K562 (cell line): ENCODE results near the gene ADAM33. TPM values are rescaled to one million over a fixed set of nuclear protein-coding genes. Genes with fewer than 3 reads are reported as not detected.

Experiments used
- ATAC-seq: fragments of 200-7000 bp; cut with Tn5 transposase; 3 replicates; pipeline ENCODE4 v1.9.1; 2020; ENCODE audit warnings: moderate library complexity
- BruUV-seq: library from RNA; stranded (reverse); fragments of 400-500 nt; replicated peaks from 2 replicates; lab custom pipeline; 2021; lab: Mats Ljungman, UMichigan
- CTCF ChIA-PET: fragments of 300-600 bp; formaldehyde crosslinking; extraction: SDS; loops from one replicate; lab custom pipeline; 2021; ENCODE audit warnings: low intra/inter-chr PET ratio; lab: Yijun Ruan, JAX
- POLR2A ChIA-PET: fragments of 300-600, 350-650 bp; sonication (Branson Sonifier 250); formaldehyde crosslinking; extraction: SDS; loops from one replicate; lab custom pipeline; 2021; ENCODE audit warnings: antibody characterized with exemption, inconsistent platforms; lab: Yijun Ruan, JAX
- DNase-seq, 4 experiments: peaks; one replicate each; pipeline versions ENCODE4 v3.0.0 to v3.0.0-alpha.2; 2011 to 2018; ENCODE audit warnings: low spot score in 3 of 4, mixed read lengths in 3 of 4; ENCODE audit errors: extremely low read depth in 1 of 4
- FAIRE-seq: peaks from 2 replicates; lab custom pipeline; 2011; peaks lifted over from hg19 to GRCh38; lab: Jason Lieb, UNC
- H2AFZ ChIP-seq: 2 replicates; pipeline ENCODE4 v1.6.0; 2011; ENCODE audit warnings: low read depth, low read length, control low read depth, inconsistent platforms
- H3K27ac ChIP-seq: fragments of 200-600 bp; 3 replicates; pipeline ENCODE4 v1.8.0; 2011; ENCODE audit warnings: low read depth, mild to moderate bottlenecking, control low read depth, inconsistent platforms, low read length, moderate library complexity, mixed read lengths; ENCODE audit errors: extremely low read depth
- H3K27me3 ChIP-seq, 2 experiments: fragments of 300-600 bp in 1 of 2; 2 replicates in 1 of 2; 3 replicates in 1 of 2; pipeline versions ENCODE4 v1.6.0 to v1.8.0; 2011; ENCODE audit warnings: inconsistent platforms in 2 of 2, low read length in 2 of 2, mild to moderate bottlenecking in 1 of 2, mixed read lengths in 1 of 2, moderate library complexity in 1 of 2; ENCODE audit not compliant: control insufficient read depth in 2 of 2, insufficient read depth in 2 of 2
- H3K36me3 ChIP-seq: fragments of 300-600 bp; 3 replicates; pipeline ENCODE4 v1.8.0; 2011; ENCODE audit warnings: mild to moderate bottlenecking, low read length, inconsistent platforms; ENCODE audit not compliant: control insufficient read depth, insufficient read depth
- H3K4me1 ChIP-seq, 2 experiments: fragments of 200-600 bp in 1 of 2; replicated peaks in 1 of 2; 2 replicates in 1 of 2; 3 replicates in 1 of 2; pipeline versions ENCODE4 v1.5.1 to v1.8.0; 2011; ENCODE audit warnings: inconsistent platforms in 2 of 2, low read length in 2 of 2, mild to moderate bottlenecking in 1 of 2, mixed read lengths in 1 of 2, moderate library complexity in 1 of 2; ENCODE audit not compliant: control insufficient read depth in 2 of 2, insufficient read depth in 2 of 2
- H3K4me2 ChIP-seq: 2 replicates; pipeline ENCODE4 v1.6.1; 2011; ENCODE audit warnings: low read length, control low read depth, inconsistent platforms, mixed read lengths; ENCODE audit not compliant: insufficient read depth
- H3K4me3 ChIP-seq: fragments of 200-600 bp; sonication (generic), shearing (Covaris generic); 2 replicates; pipeline ENCODE4 v1.5.1; 2016; ENCODE audit warnings: control low read depth, inconsistent platforms
- H3K79me2 ChIP-seq: fragments of 200-600 bp; 3 replicates; pipeline ENCODE4 v1.8.0; 2011; ENCODE audit warnings: low read length, inconsistent platforms; ENCODE audit not compliant: control insufficient read depth, insufficient read depth
- H3K9ac ChIP-seq, 2 experiments: 2 replicates each; pipeline versions ENCODE4 v1.6.0 to v1.6.1; 2011; ENCODE audit warnings: low read depth in 2 of 2, low read length in 2 of 2, control low read depth in 1 of 2, inconsistent platforms in 1 of 2, mild to moderate bottlenecking in 1 of 2, mixed read lengths in 1 of 2; ENCODE audit not compliant: insufficient read depth in 1 of 2
- H3K9me1 ChIP-seq: one replicate; pipeline ENCODE4 v1.6.0; 2011; ENCODE audit warnings: inconsistent platforms, mild to moderate bottlenecking, low read length, moderate library complexity; ENCODE audit not compliant: control insufficient read depth, insufficient read depth
- H3K9me3 ChIP-seq: replicated peaks from 2 replicates; pipeline ENCODE4 v1.5.1; 2011; ENCODE audit warnings: low read depth, low read length, inconsistent platforms; ENCODE audit not compliant: control insufficient read depth, insufficient read depth
- H4K20me1 ChIP-seq: replicated peaks from 2 replicates; pipeline ENCODE4 v1.6.1; 2011; ENCODE audit warnings: low read length, inconsistent platforms, mixed read lengths; ENCODE audit not compliant: control insufficient read depth, insufficient read depth
- CBX1 ChIP-seq: sonication (generic); IDR thresholded peaks from 2 replicates; pipeline ENCODE4 v1.6.1; 2016; ENCODE audit warnings: antibody characterized with exemption, low read depth, mild to moderate bottlenecking
- CREB3 ChIP-seq: fragments of 450-650 bp; conservative IDR thresholded peaks from 2 replicates; pipeline ENCODE4 v1.6.1; 2016; ENCODE audit warnings: missing genetic modification characterization, low read depth, mild to moderate bottlenecking, missing compliant biosample characterization, moderate library complexity
- FUS ChIP-seq: fragments of 200-400 bp; formaldehyde crosslinking; optimal IDR thresholded peaks from 2 replicates; pipeline ENCODE3; 2017; ENCODE audit warnings: low read depth, low read length
- HMBOX1 ChIP-seq: sonication (generic); IDR thresholded peaks from 2 replicates; pipeline ENCODE4 v1.6.1; 2016
- MAZ ChIP-seq, 2 experiments: fragments of 450-650 bp in 1 of 2; sonication (generic) in 1 of 2; formaldehyde crosslinking; IDR thresholded peaks in 1 of 2; conservative IDR thresholded peaks in 1 of 2; 2 replicates each; pipeline versions ENCODE4 v1.4.0 to v1.5.0; 2020; ENCODE audit warnings: mild to moderate bottlenecking in 1 of 2, missing genetic modification reagents in 1 of 2
- NRF1 ChIP-seq, 2 experiments: fragments of 450-650 bp; IDR thresholded peaks in 1 of 2; conservative IDR thresholded peaks in 1 of 2; 2 replicates each; pipeline ENCODE4 v1.6.1; 2014; ENCODE audit warnings: mild to moderate bottlenecking in 2 of 2
- PHB ChIP-seq: fragments of 250-450 bp; sonication (Bioruptor Pico); IDR thresholded peaks from 2 replicates; pipeline ENCODE4 v1.5.0; 2021
- ZEB2 ChIP-seq: fragments of 450-650 bp; IDR thresholded peaks from 2 replicates; pipeline ENCODE4 v1.6.1; 2016
- ZKSCAN8 ChIP-seq: fragments of 200-800 bp; sonication (Bioruptor generic); IDR thresholded peaks from 2 replicates; pipeline ENCODE4 v1.6.1; 2016; ENCODE audit warnings: missing genetic modification characterization, missing compliant biosample characterization
- ZNF354B ChIP-seq: fragments of 250-450 bp; sonication (Bioruptor Pico); IDR thresholded peaks from 2 replicates; pipeline ENCODE4 v1.4.0; 2020
- ZNF395 ChIP-seq: fragments of 200-800 bp; sonication (Bioruptor generic); IDR thresholded peaks from 2 replicates; pipeline ENCODE4 v1.6.1; 2017; ENCODE audit warnings: missing genetic modification characterization, missing compliant biosample characterization
- ZNF609 ChIP-seq: sonication (generic); formaldehyde crosslinking; IDR thresholded peaks from 2 replicates; pipeline ENCODE4 v1.8.1; 2023; ENCODE audit warnings: missing genetic modification reagents, mild to moderate bottlenecking, borderline replicate concordance
- WGBS: fragments of 100-300 bp; shearing (Covaris generic); methylation state at CpG from one replicate; pipeline ENCODE4 v1.1.6; 2016; ENCODE audit warnings: low coverage, mixed read lengths; ENCODE audit not compliant: insufficient coverage; ENCODE audit errors: missing lambda C conversion rate; 5-methylcytosine and 5-hydroxymethylcytosine counted together
- in situ Hi-C: fragments of 300-500 bp; cut with MboI; formaldehyde crosslinking; loops from 4 replicates; pipeline ENCODE4 v1.15.0; 2018; ENCODE audit warnings: inconsistent platforms, mixed read lengths
- intact Hi-C: fragments of 100-400 bp; cut with micrococcal nuclease; formaldehyde crosslinking; loops from 2 replicates; pipeline ENCODE4 v1.14.2; 2022
- polyA plus RNA-seq, 8 experiments: library from polyadenylated mRNA; depleted of rRNA in 4 of 8; stranded (reverse) in 5 of 8; unstranded in 3 of 8; fragments of >200 nt; fragmentation: Nextera tagmentation in 2 of 8; fragmentation: Illumina TruSeq in 1 of 8; extraction: Ambion mirVana in 2 of 8; extraction: Trizol in 1 of 8; gene quantifications; 2 replicates each; pipeline versions ENCODE4 v1.2.1 to v1.2.3, GENCODE V29; 2011 to 2014; ENCODE audit warnings: inconsistent platforms in 1 of 8, missing spikeins in 1 of 8
- total RNA-seq, 7 experiments: library from RNA; depleted of rRNA in 6 of 7; stranded (reverse); fragments of >200 nt in 6 of 7; fragmentation: Illumina TruSeq in 2 of 7; extraction: Trizol in 2 of 7; gene quantifications; 2 replicates each; pipeline versions ENCODE4 v1.2.1 to v1.2.3, GENCODE V29; 2011 to 2021; ENCODE audit warnings: low replicate concordance in 1 of 7

ADAM33 gene
- total and polyA plus RNA-seq, 9 of the 15 experiments (the other 6 are each of a cell fraction or from before 2014, with no cell fraction given): not detected

GRCh38 chr20:3633913-3634478 lies 47.8 kb downstream of the ADAM33 start:
- POLR2A ChIA-PET: interaction anchor here (0.6 kb wide), 1 partner anchor 46 kb away, joined by 3 read pairs; no protein-coding TSS in a partner anchor
- Histone ChIP-seq H3K9ac (no peak overlapping the region), H4K20me1 (no peaks in the 10 kb centered on the region), H2AFZ (no peak overlapping the region), H3K79me2 (no peaks in the 10 kb centered on the region), H3K9me1 (no peaks in the 10 kb centered on the region), H3K27me3 (no peaks in the 10 kb centered on the region), H3K27ac (no peak overlapping the region), H3K9me3 (no peaks in the 10 kb centered on the region), H3K4me3 (no peak overlapping the region), H3K36me3 (no peaks in the 10 kb centered on the region), H3K4me1 (no peaks in the 10 kb centered on the region), H3K4me2 (no peak overlapping the region)
- FAIRE-seq (no peak), ATAC-seq (no peak), DNase-seq (no peak)
- intact Hi-C loops (no loop called here), in situ Hi-C loops (no loop called here)
- 48% methylated on average over 6 of the region's 6 CpGs for WGBS
- CTCF ChIA-PET: no interaction called here
- no TSS peak for BruUV-seq
- no peak for TF ChIP-seq NRF1 (conservative IDR thresholded peaks at IDR 0.05 in 1 of 2, IDR thresholded peaks at IDR 0.05 in 1 of 2)
- TF ChIP-seq ZNF609 (CRISPR knock-in tag): no peak
- no peak for TF ChIP-seq CREB3 (tag)
- no peak for TF ChIP-seq FUS
- no peak for TF ChIP-seq CBX1
- TF ChIP-seq HMBOX1: no peak
- TF ChIP-seq PHB (CRISPR knock-in tag): no peak
- no peak for TF ChIP-seq MAZ (CRISPR knock-in tag; conservative IDR thresholded peaks at IDR 0.05 in 1 of 2, IDR thresholded peaks at IDR 0.05 in 1 of 2)
- TF ChIP-seq ZEB2: no peak
- TF ChIP-seq ZKSCAN8 (CRISPR knock-in tag): no peak
- no peak for TF ChIP-seq ZNF395 (CRISPR knock-in tag)
- TF ChIP-seq ZNF354B (CRISPR knock-in tag): no peak
